ENCODE data around the gene ADCY2. TPM values are rescaled to one million over a fixed set of nuclear protein-coding genes. Genes with fewer than 3 reads are reported as not detected.

ADCY2 gene
- polyA plus RNA-seq, 1 experiment, result not detected

GRCh38 chr5:7663808-7664207 is 267.9 kb downstream of the ADCY2 start:
- Histone ChIP-seq H3K9me3 (ENCODE audit: control insufficient read depth, insufficient read depth, low read length) (peaks cover 28% of the 10 kb centered on the region), H3K27ac (ENCODE audit: low read depth, low read length) (no peak overlapping the region), H3K4me3 (ENCODE audit: low read depth, low read length) (no peak overlapping the region), H3K27me3 (ENCODE audit: control insufficient read depth, insufficient read depth, low read length) (no peaks in the 10 kb centered on the region)
- POLR2A ChIA-PET, result no interaction called here
- no peak for TF ChIP-seq CTCF (IDR thresholded peaks at IDR 0.05; ENCODE audit: low read depth, low read length)
- CTCF ChIA-PET, result no interaction called here
- DNase-seq (ENCODE audit: low read depth, low spot score), result no peak

DNA sequence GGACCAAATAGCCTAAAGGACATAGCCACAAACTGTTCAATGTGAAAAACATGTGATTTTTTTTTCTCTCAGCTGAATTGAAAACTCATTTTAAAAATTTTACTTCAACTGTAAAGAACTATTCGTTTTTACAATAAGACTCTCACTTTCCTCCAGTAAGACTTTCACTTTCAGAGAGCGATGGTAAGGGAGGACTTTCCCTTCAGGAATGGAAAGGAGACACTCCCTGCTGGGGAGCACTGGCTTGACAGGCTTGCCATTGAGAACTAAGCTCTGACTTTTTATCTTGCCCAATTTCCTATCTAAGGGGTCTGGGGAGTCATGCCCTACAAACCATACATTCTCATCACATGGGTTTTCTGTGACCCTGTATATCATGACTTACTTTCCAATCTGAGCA is 268.3 kb downstream of the ADCY2 start:
- no peak for TF ChIP-seq CTCF (IDR thresholded peaks at IDR 0.05; ENCODE audit: low read depth, low read length)
- ChIA-PET POLR2A (no interaction called here), CTCF (no interaction called here)
- Histone ChIP-seq H3K9me3 (ENCODE audit: control insufficient read depth, insufficient read depth, low read length) (peaks cover 28% of the 10 kb centered on the region), H3K27me3 (ENCODE audit: control insufficient read depth, insufficient read depth, low read length) (no peaks in the 10 kb centered on the region), H3K4me3 (ENCODE audit: low read depth, low read length) (no peak overlapping the region), H3K27ac (ENCODE audit: low read depth, low read length) (no peak overlapping the region)
- DNase-seq (ENCODE audit: low read depth, low spot score), result no peak

DNA sequence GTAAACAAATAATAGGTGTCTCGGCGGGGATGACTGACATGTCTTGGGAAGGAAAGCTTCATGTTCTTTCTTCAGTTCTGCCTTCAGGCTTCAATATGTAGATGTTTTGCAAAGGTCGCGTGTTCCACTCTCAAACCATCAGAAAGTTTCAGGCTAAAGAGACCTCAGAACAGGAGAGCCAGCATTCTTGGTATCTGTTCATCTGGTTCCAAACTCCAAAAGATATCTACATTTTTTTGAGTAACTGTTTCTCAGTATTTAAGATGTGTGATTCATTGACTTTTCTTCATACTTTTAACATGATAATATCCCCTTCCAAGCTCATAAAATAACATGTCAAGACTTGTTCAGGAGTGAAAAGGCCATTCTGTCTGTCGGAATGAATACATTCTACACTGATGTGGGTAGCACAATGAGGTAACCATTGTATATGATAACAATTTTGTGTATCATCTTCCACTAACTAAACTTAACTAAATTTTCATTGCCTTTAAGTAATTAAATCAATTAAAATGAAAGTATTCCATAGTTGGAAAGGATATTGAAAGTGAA is 271.4 kb downstream of the ADCY2 start:
- no peak overlapping the region for H3K27ac ChIP-seq (ENCODE audit: low read depth, low read length)
- H3K27me3 ChIP-seq (ENCODE audit: control insufficient read depth, insufficient read depth, low read length), result no peaks in the 10 kb centered on the region
- DNase-seq (ENCODE audit: low read depth, low spot score), result no peak
- CTCF ChIA-PET, result no interaction called here
- no peak overlapping the region for H3K4me3 ChIP-seq (ENCODE audit: low read depth, low read length)
- TF ChIP-seq CTCF (IDR thresholded peaks at IDR 0.05; ENCODE audit: low read depth, low read length), result no peak
- POLR2A ChIA-PET, result no interaction called here
- peaks cover 33% of the 10 kb centered on the region for H3K9me3 ChIP-seq (ENCODE audit: control insufficient read depth, insufficient read depth, low read length)

DNA sequence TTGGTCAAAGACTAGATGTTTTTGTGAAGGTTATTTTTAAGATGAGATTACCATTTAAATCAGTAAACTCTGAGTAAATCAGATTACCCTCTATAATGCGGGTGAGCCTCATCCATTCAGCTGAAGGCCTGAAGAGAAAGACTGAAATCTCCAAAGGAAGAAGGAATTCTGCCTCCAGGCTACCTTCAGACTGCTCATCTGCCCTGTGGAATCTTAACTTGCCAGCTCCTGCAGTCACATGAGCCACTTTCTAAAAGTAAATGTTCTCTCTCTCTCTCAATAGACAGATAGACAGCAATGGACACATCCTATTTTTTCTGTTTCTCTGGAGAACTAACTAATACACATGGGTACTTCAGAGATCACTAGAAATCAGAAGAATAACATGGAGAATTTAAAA is 272.2 kb downstream of the ADCY2 start:
- TF ChIP-seq CTCF (IDR thresholded peaks at IDR 0.05; ENCODE audit: low read depth, low read length), result no peak

DNA sequence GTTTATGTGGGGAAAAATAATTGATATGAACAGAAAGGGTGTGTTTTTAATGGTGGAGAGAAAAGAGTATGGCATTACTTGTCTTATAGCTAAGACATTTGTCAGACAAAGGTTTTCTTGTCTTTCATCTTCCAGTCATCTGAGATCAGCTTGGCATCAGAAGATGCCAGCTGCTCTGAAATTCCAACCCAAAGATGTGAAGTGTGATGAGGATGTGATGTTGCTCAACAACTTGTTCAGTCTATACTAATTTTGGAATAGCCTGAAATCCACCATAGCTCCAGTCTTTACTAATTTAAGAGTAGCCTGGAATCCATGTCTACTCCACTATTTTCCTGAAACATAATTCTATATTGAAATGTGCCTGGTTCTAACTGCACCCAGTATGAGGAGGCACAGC is 272.7 kb downstream of the ADCY2 start:
- CTCF ChIA-PET, result no interaction called here
- no peak for DNase-seq (ENCODE audit: low read depth, low spot score)
- Histone ChIP-seq H3K27ac (ENCODE audit: low read depth, low read length) (no peak overlapping the region), H3K27me3 (ENCODE audit: control insufficient read depth, insufficient read depth, low read length) (no peaks in the 10 kb centered on the region), H3K9me3 (ENCODE audit: control insufficient read depth, insufficient read depth, low read length) (peaks cover 36% of the 10 kb centered on the region), H3K4me3 (ENCODE audit: low read depth, low read length) (no peak overlapping the region)
- POLR2A ChIA-PET, result no interaction called here
- no peak for TF ChIP-seq CTCF (IDR thresholded peaks at IDR 0.05; ENCODE audit: low read depth, low read length)

More for the DNA sequence above, 272.2 kb downstream of the ADCY2 start:
- CTCF ChIA-PET, result no interaction called here
- Histone ChIP-seq H3K27ac (ENCODE audit: low read depth, low read length) (no peak overlapping the region), H3K9me3 (ENCODE audit: control insufficient read depth, insufficient read depth, low read length) (peaks cover 36% of the 10 kb centered on the region), H3K27me3 (ENCODE audit: control insufficient read depth, insufficient read depth, low read length) (no peaks in the 10 kb centered on the region), H3K4me3 (ENCODE audit: low read depth, low read length) (no peak overlapping the region)
- no peak for DNase-seq (ENCODE audit: low read depth, low spot score)
- POLR2A ChIA-PET, result no interaction called here
